Mucosa of descending colon (tissue), 3 donors: Measurements from ENCODE around the gene CELF5. TPM values are rescaled to one million over a fixed set of nuclear protein-coding genes. Genes with fewer than 3 reads are reported as not detected.
"Not testable (repeated sequence)": the region's sequence is repeated elsewhere in the genome, so short reads cannot be mapped to it uniquely, and the experiment has no call there.

Source experiments
- ATAC-seq: fragments of 200-7000 bp; cut with Tn5 transposase; one replicate; pipeline ENCODE4 v1.9.1; 2020; ENCODE audit warnings: mild to moderate bottlenecking, moderate library complexity
- DNase-seq, 3 donors: peaks; one replicate each; pipeline ENCODE4 v3.0.0-alpha.2; 2020
- H3K36me3 ChIP-seq: fragments of 200-600 bp; one replicate; pipeline ENCODE4 v1.8.0; 2021; ENCODE audit warnings: low read depth, mild to moderate bottlenecking
- H3K4me1 ChIP-seq: fragments of 200-600 bp; one replicate; pipeline ENCODE4 v1.8.0; 2021; ENCODE audit warnings: low read depth, mild to moderate bottlenecking
- H3K4me3 ChIP-seq: fragments of 200-600 bp; one replicate; pipeline ENCODE4 v1.8.0; 2021; ENCODE audit warnings: mild to moderate bottlenecking
- H3K9me3 ChIP-seq: fragments of 200-600 bp; one replicate; pipeline ENCODE4 v1.8.0; 2021; ENCODE audit warnings: mild to moderate bottlenecking
- CTCF ChIP-seq: fragments of 200-600 bp; IDR thresholded peaks from one replicate; pipeline ENCODE4 v1.8.0; 2022; ENCODE audit warnings: antibody characterized with exemption, mild to moderate bottlenecking
- intact Hi-C, 2 donors: fragments of 100-400 bp; cut with DNase I in 1 of 2; cut with micrococcal nuclease in 1 of 2; formaldehyde crosslinking; loops; one replicate each; pipeline versions ENCODE4 v1.11.0 to v1.11.1; 2022; cut with DNase I, micrococcal nuclease
- total RNA-seq, 3 donors: library from RNA; stranded (reverse); fragmentation: NEBNext Ultra II Directional in 2 of 3; extraction: Animal tissue kit (Norgen Biotek cat#: 25700) in 2 of 3; gene quantifications; one replicate each; pipeline versions ENCODE4 v1.2.1 to v1.2.4, GENCODE V29; 2021 to 2023
- donor health status: DM: no; HTN: no; CAD: no; lungs with moderate emphysema.
- donor health status: DM: no; HTN: no; CAD: no.
- donor health status: DM: no; HTN: yes; CAD: no.

Gene CELF5
- total RNA-seq, 3 donors from 2014 or later: 0.75 to 2.7 (median 0.79) TPM

- TF ChIP-seq CTCF: no peak
- DNase-seq: no peak
- H3K36me3 ChIP-seq: no peaks in the 10 kb centered on the region
Observed at GRCh38 chr19:3201072-3201700, 23.3 kb upstream of the CELF5 start.

GRCh38 chr19:3201911-3202310, 22.6 kb upstream of the CELF5 start:
- intact Hi-C loops: no loop called here
- no peaks in the 10 kb centered on the region for H3K9me3 ChIP-seq
- DNase-seq (no peak), ATAC-seq (no peak)
- H3K4me3 ChIP-seq: no peak overlapping the region
- no peaks in the 10 kb centered on the region for H3K36me3 ChIP-seq
- no peak for TF ChIP-seq CTCF
- no peaks in the 10 kb centered on the region for H3K4me1 ChIP-seq

More at GRCh38 chr19:3201072-3201700, 23.3 kb upstream of the CELF5 start:
- ATAC-seq: peak; percentile 10
- H3K4me1 ChIP-seq: no peaks in the 10 kb centered on the region
- H3K9me3 ChIP-seq: no peaks in the 10 kb centered on the region
- H3K4me3 ChIP-seq: no peak overlapping the region
- intact Hi-C loops: no loop called here

GRCh38 chr19:3202346-3202745, 22.1 kb upstream of the CELF5 start:
- no peak for ATAC-seq
- intact Hi-C loops: no loop called here
- DNase-seq: no peak
- TF ChIP-seq CTCF: no peak
- Histone ChIP-seq H3K4me1 (no peaks in the 10 kb centered on the region), H3K9me3 (no peaks in the 10 kb centered on the region), H3K4me3 (no peak overlapping the region), H3K36me3 (no peaks in the 10 kb centered on the region)

GRCh38 chr19:3202895-3203294, 21.6 kb upstream of the CELF5 start:
- H3K9me3 ChIP-seq, DNase-seq, H3K36me3 ChIP-seq, intact Hi-C loops, H3K4me3 ChIP-seq, ATAC-seq, H3K4me1 ChIP-seq: not testable (repeated sequence)

- Histone ChIP-seq H3K4me3 (no peak overlapping the region), H3K9me3 (no peaks in the 10 kb centered on the region), H3K36me3 (no peaks in the 10 kb centered on the region), H3K4me1 (no peaks in the 10 kb centered on the region)
- no peak for TF ChIP-seq CTCF
- ATAC-seq (no peak), DNase-seq (no peak)
- intact Hi-C loops: no loop called here
Observed at GRCh38 chr19:3203805-3204645, 20.4 kb upstream of the CELF5 start.

GRCh38 chr19:3204646-3205275, 19.7 kb upstream of the CELF5 start:
- intact Hi-C loops: no loop called here
- no peaks in the 10 kb centered on the region for H3K36me3 ChIP-seq

More at GRCh38 chr19:3204646-3205275, 19.7 kb upstream of the CELF5 start:
- Histone ChIP-seq H3K4me3 (no peak overlapping the region), H3K4me1 (no peaks in the 10 kb centered on the region), H3K9me3 (no peaks in the 10 kb centered on the region)
- ATAC-seq (no peak), DNase-seq (no peak)
- no peak for TF ChIP-seq CTCF
